A673 (cell line): ENCODE measurements around the gene SPTLC2.

Experiments
- CTCF ChIP-seq: fragments of 300-800, 200-600 bp; sonication (generic); conservative IDR thresholded peaks from 2 replicates; pipeline ENCODE4 v1.5.1; 2017; ENCODE audit warnings: low read depth, mild to moderate bottlenecking, antibody characterized with exemption, low read length, moderate library complexity, mixed read lengths
- EZH2 ChIP-seq: fragments of 200-600 bp; sonication (generic); IDR thresholded peaks from 2 replicates; pipeline ENCODE4 v1.6.1; 2017; ENCODE audit warnings: borderline replicate concordance, low read depth, mild to moderate bottlenecking, mixed read lengths, antibody characterized with exemption, low read length; ENCODE audit not compliant: poor library complexity, severe bottlenecking

DNA sequence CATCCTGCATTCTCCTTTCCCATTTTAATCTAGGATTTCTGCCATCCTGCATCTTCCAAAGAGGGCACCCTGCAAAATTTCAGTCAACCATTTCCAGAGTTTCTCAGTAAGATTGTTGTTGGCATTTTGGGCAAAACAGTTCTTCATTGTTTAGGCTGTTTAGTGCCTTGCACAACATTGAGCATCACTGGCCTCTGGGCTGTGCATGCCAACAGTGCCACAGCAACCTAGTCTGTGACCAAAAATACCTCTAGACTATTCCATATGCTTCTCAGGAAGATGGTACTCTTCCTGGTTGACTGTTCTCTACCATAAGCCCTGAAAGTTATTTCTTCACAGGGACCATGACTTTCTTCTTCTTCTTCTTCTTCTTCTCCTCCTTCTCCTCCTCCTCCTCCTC, 85.4 kb downstream of the SPTLC2 start:
- TF ChIP-seq CTCF (no peak), EZH2 (no peak)
